ENCODE results near the gene WFDC1. TPM values are rescaled to one million over a fixed set of nuclear protein-coding genes. Genes with fewer than 3 reads are reported as not detected.

Gene WFDC1
- total and polyA plus RNA-seq, 2 of the 4 experiments (the other 2 are of a cell fraction): 4.7 to 6.8 TPM

- ATAC-seq (ENCODE audit: low read depth) (no peak), DNase-seq (no peak)
- ChIA-PET CTCF (no interaction called here), POLR2A (ENCODE audit: unreplicated experiment) (no interaction called here)
- H2AFZ ChIP-seq (replicated peaks; ENCODE audit: low read length, poor library complexity): no peak overlapping the region
- no peaks in the 10 kb centered on the region; the same call in 1 of the 2 replicates for H4K20me1 ChIP-seq (ENCODE audit: insufficient read depth, low read length)
- H4K8ac ChIP-seq (ENCODE audit: low read depth in 2 of 2, low read length in 2 of 2): peak overlapping the region; percentile 39 to 49; a peak in 2 of 4 replicates
- peak overlapping the region; percentile 29; the same call in 1 of the 2 replicates for H4K5ac ChIP-seq (ENCODE audit: low read depth, low read length)
- H3K4ac ChIP-seq (ENCODE audit: low read depth, low read length): peak overlapping the region; percentile 47
- no peaks in the 10 kb centered on the region for H3K9me3 ChIP-seq (ENCODE audit: control insufficient read depth, insufficient read depth, low read length)
- peak overlapping the region; percentile 56 for H2BK120ac ChIP-seq (ENCODE audit: low read depth, low read length)
- no peak for TF ChIP-seq SMC3 (IDR thresholded peaks at IDR 0.05; ENCODE audit: low read depth, low read length)
- H2AK5ac ChIP-seq (ENCODE audit: low read depth, low read length): 0 out of 2 replicates have a peak overlapping the region, but pooled peaks have one; percentile 20
- no CpG with 5 or more reads among the region's 3 CpGs for WGBS, 2 experiments (ENCODE audit: extremely low coverage in 2 of 2, insufficient read length in 1 of 2)
- no peak overlapping the region for H3K23ac ChIP-seq (ENCODE audit: low read depth, low read length)
- peaks cover 22% of the 10 kb centered on the region for H3K4me1 ChIP-seq (ENCODE audit: control insufficient read depth, insufficient read depth, low read length)
- no peak overlapping the region for H3K27ac ChIP-seq (ENCODE audit: insufficient read depth, low read length)
- no peak overlapping the region for H3K4me2 ChIP-seq (ENCODE audit: low read depth, low read length)
- H3K56ac ChIP-seq (ENCODE audit: extremely low read depth, insufficient read depth, low read length): no peak overlapping the region
- intact Hi-C loops (cut with micrococcal nuclease) (loop anchor here (5.0 kb wide), 1 partner anchor 129 kb away; no protein-coding TSS in a partner anchor), in situ Hi-C loops (cut with MboI; ENCODE audit: low sequenced_read_pairs) (no loop called here), dilution Hi-C loops (cut with HindIII; ENCODE audit: low sequenced_read_pairs, unreplicated experiment) (no loop called here)
- no peak overlapping the region for H3K4me3 ChIP-seq (ENCODE audit: insufficient read depth, low read depth, low read length)
- H3K9me1 ChIP-seq (ENCODE audit: insufficient read depth, low read length): peaks cover 13% of the 10 kb centered on the region
- H3K9ac ChIP-seq (ENCODE audit: low read depth, low read length): no peak overlapping the region
- H2AK9ac ChIP-seq (replicated peaks; ENCODE audit: low read depth, low read length, poor library complexity): no peak overlapping the region
- no peak overlapping the region for H2BK15ac ChIP-seq (ENCODE audit: low read depth, low read length)
- peak overlapping the region; percentile 62 for H4K91ac ChIP-seq (ENCODE audit: insufficient read depth, low read depth, low read length)
- BruUV-seq (replicated peaks): no TSS peak
- H3K27me3 ChIP-seq (ENCODE audit: control insufficient read depth, insufficient read depth, low read length): no peaks in the 10 kb centered on the region
- H2BK20ac ChIP-seq (ENCODE audit: low read depth, low read length): no peak overlapping the region
- H3K79me1 ChIP-seq (ENCODE audit: low read depth in 1 of 2, low read length in 2 of 2): peaks cover 24 to 26% of the 10 kb centered on the region in 2 experiments
- no peak overlapping the region for H2BK5ac ChIP-seq (ENCODE audit: low read depth, low read length, poor library complexity, severe bottlenecking)
- H3K14ac ChIP-seq (replicated peaks; ENCODE audit: low read depth, low read length): peak overlapping the region; percentile 33; the same call in 1 of the 2 replicates
- peak overlapping the region; percentile 21; the same call in 1 of the 2 replicates for H3K18ac ChIP-seq (ENCODE audit: low read depth, low read length)
- peaks cover 10% of the 10 kb centered on the region for H3K36me3 ChIP-seq (ENCODE audit: control insufficient read depth, insufficient read depth, low read length)
These were observed 11.9 kb downstream of the WFDC1 start for GRCh38 chr16:84306564-84306963.

Measured in IMR-90 (cell line).